GM12874 (cell line): ENCODE measurements around the gene ERAS.

Source experiments
- CTCF ChIP-seq: IDR thresholded peaks from 2 replicates; pipeline ENCODE4 v1.5.1; 2011; ENCODE audit warnings: low read depth, mild to moderate bottlenecking, control low read depth, low read length, moderate library complexity; ENCODE audit not compliant: insufficient read depth

Gene ERAS

GRCh38 chrX:48785186-48785539, 41.1 kb upstream of the ERAS start:
- TF ChIP-seq CTCF = no peak

- no peak for TF ChIP-seq CTCF
Observed at GRCh38 chrX:48785540-48786214, 40.6 kb upstream of the ERAS start.

GRCh38 chrX:48786341-48786800, 39.9 kb upstream of the ERAS start, which contains the start of gene GATA1:
Gene GATA1, plus strand, starts transcription at chrX:48786590. Its CDS starts 4,520 bp downstream, at chrX:48791110.
- no peak for TF ChIP-seq CTCF

GRCh38 chrX:48786825-48787504, 39.3 kb upstream of the ERAS start:
- no peak for TF ChIP-seq CTCF

GRCh38 chrX:48787505-48788443, 38.5 kb upstream of the ERAS start:
- TF ChIP-seq CTCF = no peak

- TF ChIP-seq CTCF = no peak
Observed at GRCh38 chrX:48789366-48790220, 36.7 kb upstream of the ERAS start.
